Erythroblast (primary cell): ENCODE measurements around the gene SVBP.
"Not testable (repeated sequence)": the region's sequence is repeated elsewhere in the genome, so short reads cannot be mapped to it uniquely, and the experiment has no call there.

Experiments
- DNase-seq, 2 experiments: peaks; one replicate each; lab custom pipeline; 2025; lab: John Stamatoyannopoulos, UW
- GATA1 ChIP-seq: IDR thresholded peaks from 2 replicates; pipeline ENCODE4 v1.6.1; 2011; ENCODE audit warnings: low read depth, mild to moderate bottlenecking, control low read depth, low read length, moderate library complexity
- POLR2A ChIP-seq: IDR thresholded peaks from 2 replicates; pipeline ENCODE4 v1.6.1; 2011; ENCODE audit warnings: mild to moderate bottlenecking, low read length

SVBP gene

DNA sequence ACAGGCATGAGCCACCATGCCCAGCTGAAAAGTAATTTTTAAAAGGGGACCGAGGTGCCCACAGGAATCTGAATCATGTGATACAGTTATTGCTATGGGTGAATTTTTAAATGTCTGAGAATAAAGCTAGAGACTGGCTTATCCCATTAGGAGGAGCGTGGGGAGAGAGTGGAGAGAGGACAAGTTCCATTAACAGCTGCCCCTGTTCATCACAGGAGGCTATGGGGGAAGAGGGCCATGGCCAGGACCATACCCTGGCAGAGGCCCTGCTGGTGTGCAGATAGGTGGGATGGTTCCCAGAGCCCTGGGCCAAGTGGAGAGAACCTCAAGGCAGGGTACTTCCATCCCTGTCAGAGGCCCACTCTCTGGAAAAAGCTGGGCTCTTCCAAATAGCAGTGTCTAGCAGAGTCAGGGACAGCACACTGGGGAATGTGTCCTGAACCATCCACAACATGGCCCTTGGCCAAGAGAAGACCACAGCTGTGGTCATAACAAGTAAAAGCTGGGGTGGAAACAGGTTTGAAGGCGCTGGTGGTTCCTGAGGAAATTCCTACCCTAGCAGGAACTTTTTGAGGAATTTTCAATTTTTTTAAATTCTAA is 15.5 kb upstream of the SVBP start:
- DNase-seq = no peak
- TF ChIP-seq POLR2A = no peak

DNA sequence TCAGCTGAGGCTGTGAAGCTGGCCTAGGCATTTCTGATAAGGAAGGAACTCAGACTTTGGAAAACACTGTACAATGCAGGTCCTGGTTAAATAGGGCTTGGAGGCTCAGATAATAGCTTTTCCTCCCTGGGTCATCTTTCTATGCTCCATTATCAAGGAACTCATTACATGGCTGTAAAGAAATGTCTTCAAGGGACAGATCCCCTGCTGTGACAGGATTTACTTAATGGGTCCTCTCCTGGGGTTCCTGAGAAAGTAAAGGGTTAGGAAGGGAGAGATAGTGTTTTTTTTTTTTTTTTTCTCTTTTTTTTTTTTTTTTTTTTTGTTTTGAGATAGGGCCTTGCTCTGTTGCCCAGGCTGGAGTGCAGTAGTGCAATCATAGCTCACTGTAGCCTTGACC is 14.1 kb upstream of the SVBP start:
- TF ChIP-seq GATA1 (no peak), POLR2A (no peak)
- DNase-seq = no peak

DNA sequence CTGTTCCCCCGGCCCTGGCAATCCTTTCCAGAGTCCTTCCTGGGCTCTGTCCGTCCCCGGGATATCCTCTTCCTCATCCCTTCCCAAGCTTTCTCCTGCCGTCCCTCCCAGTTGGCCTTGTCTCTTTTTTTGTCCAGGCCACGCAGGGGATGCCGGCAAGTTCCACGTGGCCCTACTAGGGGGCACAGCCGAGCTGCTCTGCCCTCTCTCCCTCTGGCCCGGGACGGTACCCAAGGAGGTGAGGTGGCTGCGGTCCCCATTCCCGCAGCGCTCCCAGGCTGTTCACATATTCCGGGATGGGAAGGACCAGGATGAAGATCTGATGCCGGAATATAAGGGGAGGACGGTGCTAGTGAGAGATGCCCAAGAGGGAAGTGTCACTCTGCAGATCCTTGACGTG is 13.4 kb upstream of the SVBP start:
- DNase-seq = no peak
- TF ChIP-seq GATA1 (no peak), POLR2A (no peak)

DNA sequence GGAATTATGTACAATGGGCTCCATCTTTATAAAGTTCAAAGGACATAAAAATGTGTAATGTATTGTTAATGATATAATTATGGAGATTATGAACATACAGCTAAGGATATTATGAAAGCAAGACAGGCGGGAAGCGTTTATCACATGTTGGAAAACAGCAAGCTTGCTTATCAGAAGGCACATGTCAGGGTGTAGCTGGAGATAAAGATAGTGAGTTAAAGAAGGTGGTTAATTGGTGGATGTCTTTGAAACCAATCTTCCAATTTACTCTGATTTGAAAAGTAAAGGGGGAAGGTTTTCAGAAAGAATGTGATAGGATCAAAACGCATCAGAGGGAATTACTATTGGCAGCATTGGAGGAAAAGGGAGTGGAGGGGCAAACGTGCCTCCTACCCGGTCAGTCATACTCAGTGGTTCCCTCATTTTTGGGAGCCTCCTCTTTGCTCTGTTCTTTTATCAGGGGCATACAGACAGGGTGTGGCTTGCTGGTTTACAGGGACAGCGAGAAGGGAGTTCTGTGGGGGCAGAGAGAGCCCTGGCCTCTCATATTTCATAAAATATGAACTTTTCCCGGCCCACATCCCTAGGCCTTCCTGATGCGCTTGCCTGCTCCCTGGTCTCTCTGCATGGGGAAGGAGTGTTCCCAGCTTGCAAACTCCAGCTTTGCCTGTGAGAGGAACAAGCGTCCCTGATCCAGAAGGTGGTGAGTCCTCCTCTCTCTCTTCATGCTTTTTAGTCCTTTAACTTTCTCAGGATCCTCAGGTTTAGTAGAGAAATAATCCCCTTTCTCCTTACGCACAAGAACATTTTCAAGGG is 8.0 kb upstream of the SVBP start:
- peak; percentile 94 to 97 for DNase-seq
- TF ChIP-seq GATA1 = peak; percentile 79
- peak; percentile 85 for TF ChIP-seq POLR2A

DNA sequence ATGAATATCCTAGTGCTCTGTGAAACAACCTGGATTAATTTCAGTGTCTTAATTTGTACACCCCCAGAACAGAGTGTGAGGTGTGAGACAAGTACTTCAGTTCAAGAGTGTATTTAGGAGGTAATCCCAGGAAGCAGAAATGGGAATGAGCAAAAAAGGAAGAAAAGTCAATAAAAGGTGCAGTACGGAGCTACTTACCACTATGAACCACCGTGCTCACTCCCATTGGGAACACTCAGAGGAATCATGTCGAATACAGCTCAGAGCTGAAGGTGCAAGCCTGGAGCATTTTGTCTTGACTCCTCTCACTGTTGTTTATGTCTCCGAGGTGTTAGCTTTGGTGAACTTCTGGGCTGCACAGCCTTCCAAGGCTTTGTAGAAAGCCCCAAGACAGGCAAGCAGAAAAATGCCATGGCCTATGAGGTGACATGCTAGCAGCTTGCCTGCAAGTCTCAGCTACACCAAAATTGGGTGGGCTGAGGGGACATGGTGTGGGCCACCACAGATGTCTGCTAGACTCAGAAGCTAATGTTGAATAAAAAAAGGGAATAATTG is 7.4 kb upstream of the SVBP start:
- no peak for DNase-seq
- TF ChIP-seq POLR2A = no peak
- TF ChIP-seq GATA1 = no peak

DNA sequence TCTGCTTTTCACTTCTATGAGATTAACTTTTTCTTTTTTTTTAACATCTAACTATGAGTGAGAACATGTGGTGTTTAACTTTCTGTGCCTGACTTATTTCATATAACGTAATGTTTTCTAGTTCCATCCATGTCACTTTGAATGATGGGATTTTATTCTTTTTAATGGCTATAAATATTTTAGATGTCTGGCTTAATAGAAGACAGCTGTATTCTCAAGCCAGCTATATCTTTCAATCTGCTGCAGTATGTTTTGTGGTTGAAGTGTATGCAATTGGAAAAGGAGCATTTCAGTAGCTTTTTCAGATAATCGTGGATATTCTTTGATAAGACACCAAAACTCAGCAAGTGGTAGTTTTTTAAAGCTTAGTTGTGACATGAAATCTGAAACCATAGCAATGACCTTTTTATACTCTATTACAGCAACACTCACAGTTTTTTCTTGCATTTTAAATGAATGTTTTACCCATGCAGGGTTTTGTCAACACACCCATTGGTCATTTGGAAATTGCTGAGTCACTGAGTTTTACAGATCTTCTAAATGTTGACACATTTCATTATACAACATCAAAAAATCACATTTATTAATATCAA is 5.7 kb upstream of the SVBP start:
- DNase-seq = peak; percentile 68 to 75
- TF ChIP-seq POLR2A (no peak), GATA1 (no peak)

DNA sequence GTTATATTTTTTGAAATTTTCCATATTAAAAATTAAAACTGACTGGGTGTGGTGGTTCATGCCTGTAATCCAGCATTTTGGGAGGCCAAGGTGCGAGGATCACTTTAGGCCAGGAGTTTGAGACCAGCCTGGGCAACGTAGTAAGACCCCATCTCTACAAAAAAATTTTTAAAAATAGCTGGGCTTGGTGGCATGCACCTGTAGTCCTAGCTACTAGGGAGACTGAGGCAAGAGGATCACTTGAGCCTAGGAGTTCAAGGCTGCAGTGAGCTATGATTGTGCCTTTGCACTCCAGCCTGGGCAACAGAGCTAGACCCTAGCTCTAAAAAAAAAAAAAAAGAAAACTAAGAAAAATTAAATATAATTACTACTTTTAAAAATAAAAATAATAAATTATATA is 4.5 kb upstream of the SVBP start:
- no peak for DNase-seq
- TF ChIP-seq POLR2A = no peak
- no peak for TF ChIP-seq GATA1

DNA sequence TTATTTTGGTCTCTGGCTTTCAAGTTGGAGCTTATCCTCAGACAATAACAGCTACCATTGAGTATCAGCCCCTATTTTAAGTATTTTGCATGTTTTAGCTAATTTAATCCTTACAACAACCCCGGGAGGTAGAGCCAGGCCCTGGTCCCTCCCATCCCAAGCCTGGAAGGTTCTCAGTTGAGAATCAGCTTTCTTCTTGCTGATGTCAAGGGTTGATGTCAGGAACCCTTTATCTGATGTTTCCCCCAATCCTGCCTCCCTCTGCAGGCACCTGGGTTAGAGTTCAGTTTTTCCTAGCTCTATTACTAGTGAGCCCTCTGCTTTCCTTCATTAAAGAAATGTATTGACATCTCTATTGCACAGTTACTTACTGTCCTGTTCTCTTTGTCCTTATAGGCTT is 3.6 kb upstream of the SVBP start:
- peak in 1 of 2 experiments; percentile 32 for DNase-seq
- TF ChIP-seq GATA1 = no peak

DNA sequence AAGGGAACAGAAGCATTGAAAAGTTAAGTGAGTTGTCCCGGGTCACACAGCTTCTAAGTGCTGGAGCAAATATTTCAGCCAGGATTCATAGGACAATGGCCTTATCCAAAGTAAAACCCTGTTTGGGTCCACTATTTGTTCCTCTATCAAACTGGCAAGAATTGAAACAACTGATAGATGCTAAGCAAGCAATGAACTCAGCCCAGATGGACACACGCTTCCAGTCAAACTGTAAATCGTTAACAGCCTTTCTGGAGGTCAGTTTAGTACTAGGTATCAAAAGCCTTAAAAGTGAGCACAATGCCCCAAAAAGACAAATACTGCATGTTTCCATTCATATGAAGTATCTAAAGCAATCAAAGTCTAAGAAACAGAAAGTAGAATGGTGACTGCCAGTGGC is 779 bp upstream of the SVBP start:
- TF ChIP-seq GATA1 = no peak
- TF ChIP-seq POLR2A = no peak
- DNase-seq = peak in 1 of 2 experiments; percentile 45

DNA sequence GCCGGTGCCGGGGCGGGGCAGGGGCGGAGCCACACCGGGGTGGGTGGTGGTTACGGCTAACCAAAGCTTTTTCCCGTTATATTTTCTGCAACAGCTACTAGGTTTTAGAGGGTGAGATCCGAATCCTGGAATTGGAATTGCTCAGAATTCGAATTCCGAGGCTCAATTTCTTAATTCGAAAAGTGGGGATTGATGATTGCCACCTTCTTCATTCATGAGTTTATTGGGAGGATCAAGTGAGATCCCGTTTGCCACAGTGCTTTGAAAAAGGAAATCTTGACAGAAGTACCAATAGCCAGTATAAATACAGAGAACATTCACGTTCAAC is 207 bp upstream of the SVBP start:
- DNase-seq = no peak
- TF ChIP-seq POLR2A (no peak), GATA1 (no peak)

DNA sequence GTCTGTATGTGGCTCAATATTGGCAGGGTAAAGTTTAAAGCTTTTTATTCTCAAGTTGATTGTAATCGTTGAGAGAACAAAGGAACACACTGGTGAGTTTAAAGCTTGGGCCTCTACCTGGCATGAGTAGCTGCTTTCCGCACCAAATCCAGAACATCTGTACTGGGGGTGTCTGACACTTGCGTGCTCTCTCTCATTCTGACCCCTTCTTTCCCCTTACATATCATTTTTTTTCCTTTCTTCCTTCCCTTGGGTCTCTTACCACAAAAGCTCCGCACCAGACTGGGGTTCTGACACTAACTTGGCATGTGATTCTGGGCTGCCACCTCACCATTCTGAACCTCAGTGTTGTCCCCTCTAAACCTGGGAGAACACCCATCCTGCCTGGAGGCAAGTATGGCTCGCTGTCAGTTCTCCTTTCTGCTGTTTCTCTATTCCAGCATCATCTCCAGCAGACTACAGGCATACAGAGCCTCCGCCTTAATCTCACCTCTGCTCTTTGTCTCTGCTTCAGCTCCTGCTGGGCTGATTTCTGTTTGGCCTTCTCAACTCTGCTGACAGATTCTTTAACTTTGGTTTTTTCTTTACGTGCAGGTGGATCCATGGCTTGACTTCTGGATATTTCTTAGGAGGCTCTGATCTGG is 1.1 kb downstream of the SVBP start:
- DNase-seq = peak; percentile 42 to 55
- TF ChIP-seq GATA1 (no peak), POLR2A (no peak)

DNA sequence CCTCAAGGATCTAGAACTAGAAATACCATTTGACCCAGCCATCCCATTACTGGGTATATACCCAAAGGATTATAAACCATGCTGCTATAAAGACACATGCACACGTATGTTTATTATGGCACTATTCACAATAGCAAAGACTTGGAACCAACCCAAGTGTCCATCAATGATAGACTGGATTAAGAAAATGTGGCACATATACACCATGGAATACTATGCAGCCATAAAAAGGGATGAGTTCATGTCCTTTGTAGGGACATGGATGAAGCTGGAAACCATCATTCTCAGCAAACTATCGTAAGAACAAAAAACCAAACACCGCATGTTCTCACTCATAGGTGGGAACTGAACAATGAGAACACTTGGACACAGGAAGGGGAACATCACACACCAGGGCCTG is 2.4 kb downstream of the SVBP start:
- DNase-seq = not testable (repeated sequence)

DNA sequence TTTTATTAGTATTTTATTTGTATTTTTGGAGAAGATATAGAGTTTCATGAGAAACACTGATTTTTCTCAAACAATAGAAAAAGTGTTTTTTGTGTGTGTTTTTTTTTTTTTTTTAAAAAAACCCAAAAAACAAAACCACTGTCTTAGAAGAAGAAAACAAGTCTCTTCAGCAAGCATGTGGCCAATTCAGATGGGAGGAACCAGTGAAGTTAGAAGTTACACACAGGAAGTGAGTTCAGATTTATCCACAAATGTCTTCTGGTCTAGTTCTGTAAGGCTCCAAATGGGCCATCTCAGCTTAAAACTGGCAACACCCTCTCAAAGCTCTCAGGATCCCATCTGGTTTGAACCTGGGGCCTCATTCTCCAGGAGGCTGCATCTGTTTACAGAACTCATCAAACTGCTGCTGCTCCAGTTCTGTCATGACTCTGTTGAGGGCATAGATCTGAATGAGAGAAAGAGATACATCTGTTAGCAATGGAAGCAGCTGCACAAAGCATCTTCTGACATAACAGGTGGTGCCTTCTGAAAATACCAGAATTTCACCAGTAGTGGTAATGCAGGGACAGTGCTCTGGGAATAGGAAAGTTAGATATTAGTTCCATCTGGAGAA is 10.0 kb downstream of the SVBP start:
- no peak for TF ChIP-seq POLR2A
- TF ChIP-seq GATA1 = no peak
- no peak for DNase-seq

DNA sequence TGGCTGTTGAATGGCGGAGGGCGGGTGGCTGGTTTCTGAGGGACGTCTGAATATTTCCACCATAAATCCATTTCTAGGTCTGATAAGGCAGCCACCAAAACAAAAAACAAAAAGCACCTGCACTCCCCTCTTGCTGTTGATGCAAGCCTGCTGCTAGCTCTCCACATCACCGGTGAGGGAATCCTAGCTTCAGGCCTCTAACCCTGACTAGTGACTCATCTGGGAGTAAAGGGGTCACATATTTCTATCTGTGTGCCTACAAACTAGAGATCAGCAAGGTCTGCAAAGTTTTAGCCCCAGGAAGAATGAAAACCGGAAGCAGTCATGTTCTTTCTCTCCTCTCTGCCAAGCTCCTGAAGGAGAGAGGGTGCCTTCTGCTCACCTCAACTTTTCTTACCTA is 10.6 kb downstream of the SVBP start:
- no peak for DNase-seq
- TF ChIP-seq POLR2A (no peak), GATA1 (no peak)
